Skeletal muscle satellite cell (primary cell): ENCODE results near the gene NEU1.
"Not testable (repeated sequence)": the region's sequence is repeated elsewhere in the genome, so short reads cannot be mapped to it uniquely, and the experiment has no call there.

ENCODE experiments used
- H3K27me3 ChIP-seq: 2 replicates; pipeline ENCODE4 v1.7.0; 2013; ENCODE audit warnings: low read length; ENCODE audit not compliant: control insufficient read depth, insufficient read depth
- H3K36me3 ChIP-seq: 2 replicates; pipeline ENCODE4 v1.7.0; 2013; ENCODE audit warnings: mild to moderate bottlenecking, control low read depth, low read length; ENCODE audit not compliant: insufficient read depth
- H3K4me1 ChIP-seq: 2 replicates; pipeline ENCODE4 v1.7.0; 2013; ENCODE audit warnings: low read length; ENCODE audit not compliant: control insufficient read depth, insufficient read depth
- H3K4me2 ChIP-seq: 2 replicates; pipeline ENCODE4 v1.7.0; 2013; ENCODE audit warnings: mild to moderate bottlenecking, low read length
- H3K4me3 ChIP-seq: 2 replicates; pipeline ENCODE4 v1.7.0; 2013; ENCODE audit warnings: low read length
- H3K9ac ChIP-seq: 2 replicates; pipeline ENCODE4 v1.7.0; 2013; ENCODE audit warnings: mild to moderate bottlenecking, low read depth, low read length, moderate library complexity
- H3K9me3 ChIP-seq: replicated peaks from 2 replicates; pipeline ENCODE4 v1.7.0; 2013; ENCODE audit warnings: mild to moderate bottlenecking, control low read depth, low read length

NEU1 gene

GRCh38 chr6:31865205-31866118, 2.8 kb upstream of the NEU1 start:
- no peak overlapping the region for H3K4me3 ChIP-seq
- H3K9me3 ChIP-seq, result no peaks in the 10 kb centered on the region
- H3K4me1 ChIP-seq, result peaks cover 18% of the 10 kb centered on the region
- no peaks in the 10 kb centered on the region for H3K36me3 ChIP-seq
- peaks cover 5% of the 10 kb centered on the region for H3K27me3 ChIP-seq
- no peak overlapping the region for H3K4me2 ChIP-seq
- no peak overlapping the region for H3K9ac ChIP-seq

GRCh38 chr6:31864818-31865204, 2.2 kb upstream of the NEU1 start:
- Histone ChIP-seq H3K36me3 (peaks cover 3% of the 10 kb centered on the region), H3K27me3 (peaks cover 5% of the 10 kb centered on the region), H3K4me1 (peaks cover 18% of the 10 kb centered on the region), H3K4me2 (no peak overlapping the region), H3K9me3 (no peaks in the 10 kb centered on the region), H3K4me3 (no peak overlapping the region), H3K9ac (no peak overlapping the region)

- peaks cover 18% of the 10 kb centered on the region for H3K4me1 ChIP-seq
- H3K9ac ChIP-seq, result peak overlapping the region; percentile 70
- not testable (repeated sequence) for H3K27me3 ChIP-seq, H3K9me3 ChIP-seq, H3K36me3 ChIP-seq
- H3K4me3 ChIP-seq, result peak overlapping the region; percentile 78
- H3K4me2 ChIP-seq, result peak overlapping the region; percentile 93
Observed at GRCh38 chr6:31864123-31864562, 1.5 kb upstream of the NEU1 start.

DNA sequence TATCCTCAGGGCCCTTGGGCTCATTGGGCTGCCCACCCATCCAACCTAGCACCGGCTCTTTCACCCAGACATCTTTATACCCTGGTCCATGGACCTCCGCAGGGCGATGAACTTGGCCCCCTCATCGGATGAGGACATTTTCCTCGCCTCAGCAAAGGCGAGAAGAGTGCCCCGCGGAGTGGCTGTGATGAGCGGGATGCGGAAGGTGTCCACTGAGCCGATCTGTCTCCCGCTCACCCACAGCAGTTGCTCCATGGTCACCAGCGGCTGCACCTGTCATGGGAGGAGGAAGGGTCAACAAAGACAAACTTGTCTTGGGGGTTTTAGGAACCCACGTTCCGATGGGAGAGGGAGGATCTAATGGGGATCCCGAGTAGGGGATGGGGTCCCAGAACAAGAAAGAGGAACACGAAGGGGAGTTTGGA, 690 bp downstream of the NEU1 start:
- H3K9me3 ChIP-seq, result no peaks in the 10 kb centered on the region
- H3K9ac ChIP-seq, result peak overlapping the region; percentile 78
- H3K4me2 ChIP-seq, result peak overlapping the region; percentile 97
- peak overlapping the region; percentile 79 for H3K4me3 ChIP-seq
- peaks cover 13% of the 10 kb centered on the region for H3K36me3 ChIP-seq
- no peaks in the 10 kb centered on the region for H3K27me3 ChIP-seq
- H3K4me1 ChIP-seq, result peaks cover 18% of the 10 kb centered on the region

DNA sequence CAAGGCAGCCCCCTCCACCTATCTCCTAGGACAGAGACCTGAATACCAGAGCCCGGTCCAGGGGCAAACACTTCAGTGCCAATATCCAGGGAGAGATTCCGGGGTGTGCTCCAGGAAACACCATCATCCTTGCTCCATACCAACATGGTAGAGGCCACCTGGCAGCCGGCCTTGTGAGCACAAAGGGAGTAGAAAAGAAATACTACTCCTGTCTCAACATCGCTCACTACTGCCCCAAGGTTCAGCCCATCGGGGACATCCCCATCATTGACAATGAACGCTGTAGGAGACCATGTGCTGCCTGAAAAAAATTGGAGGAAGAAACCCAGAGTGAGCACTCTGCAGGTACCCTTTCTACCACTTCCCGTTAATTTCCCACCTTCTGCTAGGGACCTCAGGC, 1.5 kb downstream of the NEU1 start:
- Histone ChIP-seq H3K9me3 (no peaks in the 10 kb centered on the region), H3K4me1 (peaks cover 18% of the 10 kb centered on the region), H3K4me2 (peak overlapping the region; percentile 97), H3K36me3 (peaks cover 13% of the 10 kb centered on the region), H3K27me3 (no peaks in the 10 kb centered on the region), H3K9ac (no peak overlapping the region), H3K4me3 (no peak overlapping the region)

DNA sequence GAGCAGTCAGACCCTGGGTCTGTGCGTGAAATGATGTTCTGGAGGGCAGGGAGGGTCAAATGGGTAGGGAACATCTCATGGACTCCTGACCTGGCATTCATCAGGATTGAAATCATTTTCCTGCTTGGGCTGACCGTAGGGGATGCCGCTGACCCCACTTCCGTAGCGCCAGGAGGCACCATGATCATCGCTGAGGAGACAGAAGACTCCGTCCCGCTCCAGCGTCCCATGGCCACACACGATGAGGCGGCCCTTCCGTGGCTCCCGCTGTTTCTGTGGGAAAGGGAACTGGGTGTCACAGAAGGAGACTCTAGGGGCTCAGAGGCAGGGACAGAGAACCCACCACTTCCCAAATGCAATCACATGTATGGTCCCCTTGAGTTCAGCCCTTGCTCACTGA, 2.3 kb downstream of the NEU1 start:
- Histone ChIP-seq H3K27me3 (no peaks in the 10 kb centered on the region), H3K9me3 (no peaks in the 10 kb centered on the region), H3K4me3 (no peak overlapping the region), H3K4me1 (peaks cover 18% of the 10 kb centered on the region), H3K9ac (no peak overlapping the region), H3K4me2 (no peak overlapping the region), H3K36me3 (peaks cover 13% of the 10 kb centered on the region)

GRCh38 chr6:31859923-31860322, 2.7 kb downstream of the NEU1 start:
- Histone ChIP-seq H3K4me1 (peaks cover 18% of the 10 kb centered on the region), H3K36me3 (peaks cover 13% of the 10 kb centered on the region), H3K9ac (no peak overlapping the region), H3K4me3 (no peak overlapping the region), H3K9me3 (no peaks in the 10 kb centered on the region), H3K4me2 (no peak overlapping the region), H3K27me3 (no peaks in the 10 kb centered on the region)

GRCh38 chr6:31858707-31859106, 3.9 kb downstream of the NEU1 start:
- H3K9ac ChIP-seq, result no peak overlapping the region
- H3K36me3 ChIP-seq, result peaks cover 13% of the 10 kb centered on the region
- H3K4me1 ChIP-seq, result peaks cover 12% of the 10 kb centered on the region
- H3K27me3 ChIP-seq, result no peaks in the 10 kb centered on the region
- H3K4me3 ChIP-seq, result no peak overlapping the region
- H3K4me2 ChIP-seq, result no peak overlapping the region
- no peaks in the 10 kb centered on the region for H3K9me3 ChIP-seq

DNA sequence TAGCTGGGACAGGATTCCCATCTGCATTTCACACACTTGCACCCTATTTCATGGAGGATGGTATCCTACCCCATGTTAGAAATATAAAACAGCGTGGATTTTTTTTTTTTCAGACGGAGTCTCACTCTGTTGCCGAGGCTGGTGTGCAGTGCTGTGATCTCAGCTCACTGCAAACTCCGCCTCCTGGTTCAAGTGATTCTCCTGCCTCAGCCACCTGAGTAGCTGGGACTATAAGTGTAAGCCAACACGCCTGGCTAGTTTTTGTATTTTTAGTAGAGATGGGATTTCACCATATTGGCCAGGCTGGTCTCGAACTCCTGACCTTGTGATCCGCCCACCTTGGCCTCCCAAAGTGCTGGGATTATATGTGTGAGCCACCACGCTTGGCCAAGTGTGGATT, 4.8 kb downstream of the NEU1 start:
- H3K4me3 ChIP-seq, H3K4me2 ChIP-seq, H3K4me1 ChIP-seq, H3K9ac ChIP-seq, H3K9me3 ChIP-seq, H3K27me3 ChIP-seq: not testable (repeated sequence)
- peaks cover 13% of the 10 kb centered on the region for H3K36me3 ChIP-seq

DNA sequence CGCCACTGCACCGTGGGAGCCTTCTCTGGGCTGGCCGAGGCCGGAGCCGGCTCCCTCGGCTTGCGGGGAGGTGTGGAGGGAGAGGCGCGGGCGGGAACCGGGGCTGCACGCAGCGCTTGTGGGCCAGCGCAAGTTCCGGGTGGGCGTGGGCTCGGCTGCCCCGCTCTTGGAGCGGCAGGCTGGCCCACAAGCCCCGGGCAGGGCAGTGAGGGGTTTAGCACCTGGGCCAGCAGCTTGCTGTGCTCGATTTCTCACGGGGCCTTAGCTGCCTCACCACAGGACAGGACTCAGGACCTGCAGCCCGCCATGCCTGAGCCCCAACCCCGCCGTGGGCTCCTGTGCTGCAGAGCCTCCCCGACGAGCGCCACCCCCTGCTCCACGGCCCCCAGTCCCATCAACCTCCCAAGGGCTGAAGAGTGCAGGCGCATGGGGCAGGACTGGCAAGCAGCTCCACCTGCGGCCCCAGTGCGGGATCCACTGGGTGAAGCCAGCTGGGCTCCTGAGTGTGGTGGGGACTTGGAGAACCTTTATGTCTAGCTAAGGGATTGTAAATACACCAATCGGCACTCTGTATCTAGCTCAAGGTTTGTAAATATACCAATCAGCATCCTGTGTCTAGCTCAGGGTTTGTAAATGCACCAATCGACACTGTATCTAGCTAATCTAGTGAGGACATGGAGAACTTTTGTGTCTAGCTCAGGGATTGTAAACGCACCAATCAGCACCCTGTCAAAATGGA, 10.5 kb downstream of the NEU1 start:
- not testable (repeated sequence) for H3K27me3 ChIP-seq, H3K9ac ChIP-seq, H3K4me2 ChIP-seq, H3K4me3 ChIP-seq, H3K9me3 ChIP-seq, H3K36me3 ChIP-seq, H3K4me1 ChIP-seq

- Histone ChIP-seq H3K4me2 (peak overlapping the region; percentile 27), H3K4me3 (no peak overlapping the region), H3K9ac (no peak overlapping the region)
Observed at GRCh38 chr6:31851485-31851832, 11.2 kb downstream of the NEU1 start.

More at GRCh38 chr6:31851485-31851832, 11.2 kb downstream of the NEU1 start:
- no peaks in the 10 kb centered on the region for H3K36me3 ChIP-seq
- H3K27me3 ChIP-seq, result no peaks in the 10 kb centered on the region
- peaks cover 3% of the 10 kb centered on the region for H3K4me1 ChIP-seq
- H3K9me3 ChIP-seq, result no peaks in the 10 kb centered on the region
